ENCODE measurements around the gene HIP1R. TPM values are rescaled to one million over a fixed set of nuclear protein-coding genes. Genes with fewer than 3 reads are reported as not detected.
"Not testable (repeated sequence)": the region's sequence is repeated elsewhere in the genome, so short reads cannot be mapped to it uniquely, and the experiment has no call there.

Gene HIP1R
- total RNA-seq, 5 donors from 2014 or later (not counting 1 experiment from before 2014, with no cell fraction given), result 108 to 123 (median 116) TPM

- Histone ChIP-seq H3K9me3 (no peaks in the 10 kb centered on the region), H3K36me3 (ENCODE audit: control insufficient read depth in 2 of 2, extremely low read depth in 1 of 2, insufficient read depth in 1 of 2, low read length in 1 of 2) (no peaks in the 10 kb centered on the region), H3K27me3 (replicated peaks in 1 of 2; ENCODE audit: control insufficient read depth in 2 of 2, extremely low read depth in 1 of 2, insufficient read depth in 2 of 2, low read length in 1 of 2) (peaks cover 0 to 3% of the 10 kb centered on the region in 2 experiments), H3K4me3 (ENCODE audit: control insufficient read depth in 1 of 2, extremely low read depth in 1 of 2, low read length in 1 of 2) (no peak overlapping the region), H3K4me1 (ENCODE audit: control insufficient read depth in 1 of 2, extremely low read depth in 1 of 2, insufficient read depth in 2 of 2, low read length in 2 of 2) (peaks cover 2 to 3% of the 10 kb centered on the region in 2 experiments), H3K27ac (ENCODE audit: low read length) (no peak overlapping the region)
- CTCF ChIA-PET, result interaction anchor here (0.6 to 1.2 kb wide), 4 partner anchors 31 to 357 kb away, joined by 3 to 6 read pairs (median 3); no protein-coding TSS in a partner anchor
- no peaks in the 10 kb centered on the region for H3K36me3 Mint-ChIP-seq
- POLR2A ChIA-PET, result interaction anchor here in 1 of 2 donors (0.6 kb wide), 1 partner anchor 75 kb away, joined by 3 read pairs; no protein-coding TSS in a partner anchor
- WGBS (ENCODE audit: insufficient coverage), result 100% methylated on average over 1 of the region's 4 CpGs
- H3K27ac Mint-ChIP-seq, result no peak overlapping the region
- no peaks in the 10 kb centered on the region for H3K9me3 Mint-ChIP-seq
- no peak for DNase-seq
- no peak overlapping the region for H3K4me3 Mint-ChIP-seq
- H3K4me1 Mint-ChIP-seq, result peaks cover 2 to 6% (median 4%) of the 10 kb centered on the region in 3 donors
- H3K27me3 Mint-ChIP-seq, result no peaks in the 10 kb centered on the region
- ATAC-seq (replicated peaks in 1 of 4), result no peak
These were observed 39.5 kb upstream of the HIP1R start for GRCh38 chr12:122795807-122796206.

GRCh38 chr12:122799641-122800243 lies 35.5 kb upstream of the HIP1R start:
- DNase-seq (no peak), ATAC-seq (replicated peaks in 1 of 4) (no peak)
- 59% methylated on average over 6 of the region's 13 CpGs for WGBS (ENCODE audit: insufficient coverage)
- Mint-ChIP-seq H3K27ac (no peak overlapping the region), H3K9me3 (no peaks in the 10 kb centered on the region), H3K4me3 (no peak overlapping the region), H3K27me3 (no peaks in the 10 kb centered on the region), H3K4me1 (no peaks in the 10 kb centered on the region), H3K36me3 (no peaks in the 10 kb centered on the region)
- ChIA-PET CTCF (interaction anchor here (0.6 to 0.7 kb wide), 3 partner anchors 9 to 96 kb away, joined by 3 to 6 read pairs (median 3); no protein-coding TSS in a partner anchor), POLR2A (interaction anchor here in 1 of 2 donors (0.6 kb wide), 1 partner anchor 65 kb away, joined by 3 read pairs; no protein-coding TSS in a partner anchor)
- Histone ChIP-seq H3K4me1 (ENCODE audit: control insufficient read depth in 1 of 2, extremely low read depth in 1 of 2, insufficient read depth in 2 of 2, low read length in 2 of 2) (peaks cover 0 to 2% of the 10 kb centered on the region in 2 experiments), H3K4me3 (ENCODE audit: control insufficient read depth in 1 of 2, extremely low read depth in 1 of 2, low read length in 1 of 2) (no peak overlapping the region), H3K27me3 (replicated peaks in 1 of 2; ENCODE audit: control insufficient read depth in 2 of 2, extremely low read depth in 1 of 2, insufficient read depth in 2 of 2, low read length in 1 of 2) (no peaks in the 10 kb centered on the region), H3K9me3 (no peaks in the 10 kb centered on the region), H3K36me3 (ENCODE audit: control insufficient read depth in 2 of 2, extremely low read depth in 1 of 2, insufficient read depth in 1 of 2, low read length in 1 of 2) (no peaks in the 10 kb centered on the region), H3K27ac (ENCODE audit: low read length) (no peak overlapping the region)

- DNase-seq (no peak), ATAC-seq (replicated peaks in 1 of 4) (no peak)
- no CpG with 5 or more reads among the region's 7 CpGs for WGBS (ENCODE audit: insufficient coverage)
These were observed 31.3 kb upstream of the HIP1R start for GRCh38 chr12:122803937-122804336.

GRCh38 chr12:122804957-122805356 lies 30.3 kb upstream of the HIP1R start:
- not testable (repeated sequence) for H3K4me1 Mint-ChIP-seq; H3K9me3 ChIP-seq; DNase-seq; H3K27ac Mint-ChIP-seq; H3K27me3 Mint-ChIP-seq; H3K4me1 ChIP-seq (ENCODE audit: control insufficient read depth in 1 of 2, extremely low read depth in 1 of 2, insufficient read depth in 2 of 2, low read length in 2 of 2); H3K9me3 Mint-ChIP-seq; H3K4me3 Mint-ChIP-seq; H3K27me3 ChIP-seq (replicated peaks in 1 of 2; ENCODE audit: control insufficient read depth in 2 of 2, extremely low read depth in 1 of 2, insufficient read depth in 2 of 2, low read length in 1 of 2); ATAC-seq (replicated peaks in 1 of 4); H3K36me3 ChIP-seq (ENCODE audit: control insufficient read depth in 2 of 2, extremely low read depth in 1 of 2, insufficient read depth in 1 of 2, low read length in 1 of 2); H3K4me3 ChIP-seq (ENCODE audit: control insufficient read depth in 1 of 2, extremely low read depth in 1 of 2, low read length in 1 of 2); H3K36me3 Mint-ChIP-seq; H3K27ac ChIP-seq (ENCODE audit: low read length)
- CTCF ChIA-PET, result interaction anchor here (0.7 kb wide), 2 partner anchors 16 to 794 kb away, joined by 6 to 8 read pairs; no protein-coding TSS in a partner anchor
- POLR2A ChIA-PET, result interaction anchor here in 1 of 2 donors (0.6 kb wide), 1 partner anchor 27 kb away, joined by 7 read pairs; no protein-coding TSS in a partner anchor
- 100% methylated on average over 2 of the region's 9 CpGs for WGBS (ENCODE audit: insufficient coverage)

More at GRCh38 chr12:122803937-122804336, 31.3 kb upstream of the HIP1R start:
- Mint-ChIP-seq H3K4me3 (no peak overlapping the region), H3K27ac (no peak overlapping the region), H3K36me3 (no peaks in the 10 kb centered on the region), H3K27me3 (no peaks in the 10 kb centered on the region), H3K4me1 (no peaks in the 10 kb centered on the region), H3K9me3 (no peaks in the 10 kb centered on the region)
- Histone ChIP-seq H3K27ac (ENCODE audit: low read length) (no peak overlapping the region), H3K36me3 (ENCODE audit: control insufficient read depth in 2 of 2, extremely low read depth in 1 of 2, insufficient read depth in 1 of 2, low read length in 1 of 2) (no peaks in the 10 kb centered on the region), H3K9me3 (no peaks in the 10 kb centered on the region), H3K4me3 (ENCODE audit: control insufficient read depth in 1 of 2, extremely low read depth in 1 of 2, low read length in 1 of 2) (no peak overlapping the region), H3K4me1 (ENCODE audit: control insufficient read depth in 1 of 2, extremely low read depth in 1 of 2, insufficient read depth in 2 of 2, low read length in 2 of 2) (peaks cover 0 to 2% of the 10 kb centered on the region in 2 experiments), H3K27me3 (replicated peaks in 1 of 2; ENCODE audit: control insufficient read depth in 2 of 2, extremely low read depth in 1 of 2, insufficient read depth in 2 of 2, low read length in 1 of 2) (no peaks in the 10 kb centered on the region)
- POLR2A ChIA-PET, result interaction anchor here in 1 of 2 donors (0.5 kb wide), 1 partner anchor 200 kb away, joined by 14 read pairs; no protein-coding TSS in a partner anchor
- CTCF ChIA-PET, result interaction anchor here in 1 of 2 donors (1.9 kb wide), 1 partner anchor 10 kb away, joined by 7 read pairs; no protein-coding TSS in a partner anchor

GRCh38 chr12:122807651-122808050 lies 27.6 kb upstream of the HIP1R start:
- 100% methylated on average over 1 of the region's 1 CpG for WGBS (ENCODE audit: insufficient coverage)
- Mint-ChIP-seq H3K36me3 (no peaks in the 10 kb centered on the region), H3K4me1 (no peaks in the 10 kb centered on the region), H3K9me3 (no peaks in the 10 kb centered on the region), H3K27me3 (no peaks in the 10 kb centered on the region), H3K4me3 (no peak overlapping the region), H3K27ac (peak overlapping the region in 1 of 2 donors; percentile 23)
- H3K27ac ChIP-seq (ENCODE audit: low read length), result no peak overlapping the region
- H3K36me3 ChIP-seq (ENCODE audit: control insufficient read depth in 2 of 2, extremely low read depth in 1 of 2, insufficient read depth in 1 of 2, low read length in 1 of 2), result no peaks in the 10 kb centered on the region
- DNase-seq, result no peak
- ChIA-PET CTCF (no interaction called here), POLR2A (no interaction called here)
- no peaks in the 10 kb centered on the region for H3K27me3 ChIP-seq (replicated peaks in 1 of 2; ENCODE audit: control insufficient read depth in 2 of 2, extremely low read depth in 1 of 2, insufficient read depth in 2 of 2, low read length in 1 of 2)
- no peak for ATAC-seq (replicated peaks in 1 of 4)
- H3K4me3 ChIP-seq (ENCODE audit: control insufficient read depth in 1 of 2, extremely low read depth in 1 of 2, low read length in 1 of 2), result no peak overlapping the region
- no peaks in the 10 kb centered on the region for H3K9me3 ChIP-seq
- H3K4me1 ChIP-seq (ENCODE audit: control insufficient read depth in 1 of 2, extremely low read depth in 1 of 2, insufficient read depth in 2 of 2, low read length in 2 of 2), result no peaks in the 10 kb centered on the region

GRCh38 chr12:122811777-122812176 lies 23.5 kb upstream of the HIP1R start:
- Histone ChIP-seq H3K9me3 (no peaks in the 10 kb centered on the region), H3K36me3 (ENCODE audit: control insufficient read depth in 2 of 2, extremely low read depth in 1 of 2, insufficient read depth in 1 of 2, low read length in 1 of 2) (no peaks in the 10 kb centered on the region), H3K4me3 (ENCODE audit: control insufficient read depth in 1 of 2, extremely low read depth in 1 of 2, low read length in 1 of 2) (no peak overlapping the region), H3K27me3 (replicated peaks in 1 of 2; ENCODE audit: control insufficient read depth in 2 of 2, extremely low read depth in 1 of 2, insufficient read depth in 2 of 2, low read length in 1 of 2) (no peaks in the 10 kb centered on the region), H3K4me1 (ENCODE audit: control insufficient read depth in 1 of 2, extremely low read depth in 1 of 2, insufficient read depth in 2 of 2, low read length in 2 of 2) (no peaks in the 10 kb centered on the region), H3K27ac (ENCODE audit: low read length) (no peak overlapping the region)
- Mint-ChIP-seq H3K27me3 (no peaks in the 10 kb centered on the region), H3K9me3 (no peaks in the 10 kb centered on the region), H3K4me3 (no peak overlapping the region), H3K4me1 (peaks cover 0 to 2% (median 0%) of the 10 kb centered on the region in 3 donors), H3K27ac (no peak overlapping the region), H3K36me3 (no peaks in the 10 kb centered on the region)
- ATAC-seq (replicated peaks in 1 of 4) (no peak), DNase-seq (no peak)
- CTCF ChIA-PET, result interaction anchor here (0.6 to 1.0 kb wide), 2 partner anchors 18 to 584 kb away, joined by 3 read pairs; no protein-coding TSS in a partner anchor
- POLR2A ChIA-PET, result no interaction called here
- WGBS (ENCODE audit: insufficient coverage), result 83% methylated on average over 2 of the region's 3 CpGs
